Liver (tissue), 9 donors: Measurements from ENCODE around the gene MYO3B. TPM values are rescaled to one million over a fixed set of nuclear protein-coding genes. Genes with fewer than 3 reads are reported as not detected.

Experiments used
- DNase-seq: peaks from one replicate; pipeline ENCODE4 v3.0.0-alpha.2; 2017; ENCODE audit warnings: low spot score
- H3K27ac ChIP-seq, 2 donors: one replicate each; pipeline ENCODE4 v1.7.0; 2013; ENCODE audit warnings: inconsistent platforms in 2 of 2, low read length in 2 of 2, control low read depth in 1 of 2, low read depth in 1 of 2, mild to moderate bottlenecking in 1 of 2
- H3K27me3 ChIP-seq, 4 donors: one replicate each; pipeline versions ENCODE4 v1.6.1 to v1.7.0; 2013; ENCODE audit warnings: low read length in 3 of 4, inconsistent platforms in 1 of 4, mild to moderate bottlenecking in 1 of 4, moderate library complexity in 1 of 4; ENCODE audit not compliant: control insufficient read depth in 4 of 4, insufficient read depth in 4 of 4
- H3K36me3 ChIP-seq, 4 donors: one replicate each; pipeline versions ENCODE4 v1.6.1 to v1.7.0; 2013; ENCODE audit warnings: low read length in 3 of 4, mild to moderate bottlenecking in 3 of 4, low read depth in 1 of 4, moderate library complexity in 1 of 4; ENCODE audit not compliant: control insufficient read depth in 4 of 4, insufficient read depth in 3 of 4
- H3K4me1 ChIP-seq, 4 donors: one replicate each; pipeline versions ENCODE4 v1.6.1 to v1.7.0; 2013; ENCODE audit warnings: low read length in 3 of 4, mild to moderate bottlenecking in 3 of 4, moderate library complexity in 1 of 4; ENCODE audit not compliant: control insufficient read depth in 4 of 4, insufficient read depth in 4 of 4
- H3K4me3 ChIP-seq, 3 donors: one replicate each; pipeline versions ENCODE4 v1.6.1 to v1.7.0; 2013; ENCODE audit warnings: low read length in 3 of 3, control low read depth in 1 of 3, low read depth in 1 of 3, mild to moderate bottlenecking in 1 of 3
- H3K9ac ChIP-seq, 2 donors: one replicate each; pipeline ENCODE4 v1.7.0; 2013; ENCODE audit warnings: low read length in 2 of 2, mild to moderate bottlenecking in 2 of 2, moderate library complexity in 2 of 2, control low read depth in 1 of 2, low read depth in 1 of 2
- H3K9me3 ChIP-seq, 4 donors: one replicate each; pipeline versions ENCODE4 v1.6.1 to v1.7.0; 2013; ENCODE audit warnings: low read length in 3 of 4; ENCODE audit not compliant: control insufficient read depth in 4 of 4
- FOXA1 ChIP-seq: IDR thresholded peaks from 2 replicates; pipeline ENCODE4 v1.6.1; 2016; ENCODE audit warnings: antibody characterized with exemption
- GABPA ChIP-seq, 2 donors: IDR thresholded peaks in 1 of 2; conservative IDR thresholded peaks in 1 of 2; 2 replicates each; pipeline ENCODE4 v1.6.1; 2016; ENCODE audit warnings: antibody characterized with exemption in 2 of 2, mild to moderate bottlenecking in 1 of 2, moderate library complexity in 1 of 2
- HNF4A ChIP-seq, 2 donors: conservative IDR thresholded peaks; 2 replicates each; pipeline ENCODE4 v1.6.1; 2016; ENCODE audit warnings: antibody characterized with exemption in 2 of 2, mild to moderate bottlenecking in 2 of 2
- HNF4G ChIP-seq: IDR thresholded peaks from 2 replicates; pipeline ENCODE4 v1.6.1; 2016; ENCODE audit warnings: antibody characterized with exemption
- JUND ChIP-seq, 2 donors: IDR thresholded peaks; 2 replicates each; pipeline ENCODE4 v1.6.1; 2016; ENCODE audit warnings: antibody characterized with exemption in 2 of 2
- NR2F2 ChIP-seq: IDR thresholded peaks from 2 replicates; pipeline ENCODE4 v1.6.1; 2016; ENCODE audit warnings: antibody characterized with exemption
- RAD21 ChIP-seq, 2 donors: IDR thresholded peaks; 2 replicates each; pipeline ENCODE4 v1.6.1; 2016; ENCODE audit warnings: antibody characterized with exemption in 2 of 2, mild to moderate bottlenecking in 2 of 2
- SP1 ChIP-seq: IDR thresholded peaks from 2 replicates; pipeline ENCODE4 v1.6.1; 2018; ENCODE audit warnings: antibody characterized with exemption, mild to moderate bottlenecking
- TAF1 ChIP-seq: conservative IDR thresholded peaks from 2 replicates; pipeline ENCODE4 v1.6.1; 2016; ENCODE audit warnings: antibody characterized with exemption, mild to moderate bottlenecking
- ZBTB33 ChIP-seq: IDR thresholded peaks from 2 replicates; pipeline ENCODE4 v1.6.1; 2016; ENCODE audit warnings: antibody characterized with exemption
- WGBS: extraction: QIAGEN DNeasy Blood & Tissue Kit; methylation state at CpG from one replicate; pipeline ENCODE4 v1.1.7; 2013; 5-methylcytosine and 5-hydroxymethylcytosine counted together
- polyA plus RNA-seq, 2 donors: library from polyadenylated mRNA; stranded (reverse) in 1 of 2; unstranded in 1 of 2; fragments of 200-250 nt in 1 of 2; fragments of >200 nt in 1 of 2; fragmentation: Nextera tagmentation in 1 of 2; extraction: Ambion mirVana in 1 of 2; gene quantifications; one replicate each; pipeline versions ENCODE4 v1.2.1 to v1.2.3, GENCODE V29; 2013 to 2015
- total RNA-seq, 2 donors: library from RNA; depleted of rRNA; stranded (reverse); fragments of >200 nt; gene quantifications; one replicate each; pipeline ENCODE4 v1.2.3, GENCODE V29; 2014
- TF ChIP-seq, protein P1 (sequence below): IDR thresholded peaks from 2 replicates; pipeline ENCODE4 v1.6.1; 2016; ENCODE audit warnings: antibody characterized with exemption
- TF ChIP-seq, protein P2 (sequence below): IDR thresholded peaks from 2 replicates; pipeline ENCODE4 v1.6.1; 2016; ENCODE audit warnings: antibody characterized with exemption, mild to moderate bottlenecking
- donor health status: healthy.
- donor health status: healthy.
- donor health status: healthy.
- donor health status: healthy.
- donor health status: healthy.

Gene MYO3B
- total and polyA plus RNA-seq, 4 donors: under 0.01 to 0.05 TPM; not detected in 2

- Histone ChIP-seq H3K27ac (no peak overlapping the region), H3K27me3 (no peaks in the 10 kb centered on the region), H3K36me3 (no peaks in the 10 kb centered on the region), H3K9me3 (no peaks in the 10 kb centered on the region), H3K4me1 (peaks cover 3 to 13% (median 10%) of the 10 kb centered on the region in 4 donors), H3K9ac (no peak overlapping the region), H3K4me3 (no peak overlapping the region)
- TF ChIP-seq TAF1 (no peak), RAD21 (IDR thresholded peaks at IDR 0.05) (no peak), HNF4A (conservative IDR thresholded peaks at IDR 0.05) (no peak), FOXA1 (no peak), JUND (IDR thresholded peaks at IDR 0.05) (no peak), SP1 (no peak), NR2F2 (no peak), HNF4G (no peak)
- TF ChIP-seq, protein P1, sequence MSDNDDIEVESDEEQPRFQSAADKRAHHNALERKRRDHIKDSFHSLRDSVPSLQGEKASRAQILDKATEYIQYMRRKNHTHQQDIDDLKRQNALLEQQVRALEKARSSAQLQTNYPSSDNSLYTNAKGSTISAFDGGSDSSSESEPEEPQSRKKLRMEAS: no peak
- TF ChIP-seq, protein P2, sequence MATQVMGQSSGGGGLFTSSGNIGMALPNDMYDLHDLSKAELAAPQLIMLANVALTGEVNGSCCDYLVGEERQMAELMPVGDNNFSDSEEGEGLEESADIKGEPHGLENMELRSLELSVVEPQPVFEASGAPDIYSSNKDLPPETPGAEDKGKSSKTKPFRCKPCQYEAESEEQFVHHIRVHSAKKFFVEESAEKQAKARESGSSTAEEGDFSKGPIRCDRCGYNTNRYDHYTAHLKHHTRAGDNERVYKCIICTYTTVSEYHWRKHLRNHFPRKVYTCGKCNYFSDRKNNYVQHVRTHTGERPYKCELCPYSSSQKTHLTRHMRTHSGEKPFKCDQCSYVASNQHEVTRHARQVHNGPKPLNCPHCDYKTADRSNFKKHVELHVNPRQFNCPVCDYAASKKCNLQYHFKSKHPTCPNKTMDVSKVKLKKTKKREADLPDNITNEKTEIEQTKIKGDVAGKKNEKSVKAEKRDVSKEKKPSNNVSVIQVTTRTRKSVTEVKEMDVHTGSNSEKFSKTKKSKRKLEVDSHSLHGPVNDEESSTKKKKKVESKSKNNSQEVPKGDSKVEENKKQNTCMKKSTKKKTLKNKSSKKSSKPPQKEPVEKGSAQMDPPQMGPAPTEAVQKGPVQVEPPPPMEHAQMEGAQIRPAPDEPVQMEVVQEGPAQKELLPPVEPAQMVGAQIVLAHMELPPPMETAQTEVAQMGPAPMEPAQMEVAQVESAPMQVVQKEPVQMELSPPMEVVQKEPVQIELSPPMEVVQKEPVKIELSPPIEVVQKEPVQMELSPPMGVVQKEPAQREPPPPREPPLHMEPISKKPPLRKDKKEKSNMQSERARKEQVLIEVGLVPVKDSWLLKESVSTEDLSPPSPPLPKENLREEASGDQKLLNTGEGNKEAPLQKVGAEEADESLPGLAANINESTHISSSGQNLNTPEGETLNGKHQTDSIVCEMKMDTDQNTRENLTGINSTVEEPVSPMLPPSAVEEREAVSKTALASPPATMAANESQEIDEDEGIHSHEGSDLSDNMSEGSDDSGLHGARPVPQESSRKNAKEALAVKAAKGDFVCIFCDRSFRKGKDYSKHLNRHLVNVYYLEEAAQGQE: no peak
- 93% methylated on average over 2 of the region's 2 CpGs for WGBS
- DNase-seq: no peak
These were observed 353.9 kb downstream of the MYO3B start for GRCh38 chr2:170531876-170532275.

GRCh38 chr2:170533156-170533555, 355.2 kb downstream of the MYO3B start:
- Histone ChIP-seq H3K27ac (no peak overlapping the region), H3K36me3 (no peaks in the 10 kb centered on the region), H3K9ac (no peak overlapping the region), H3K9me3 (no peaks in the 10 kb centered on the region), H3K4me1 (peaks cover 3 to 13% (median 10%) of the 10 kb centered on the region in 4 donors), H3K4me3 (no peak overlapping the region), H3K27me3 (no peaks in the 10 kb centered on the region)
- 70% methylated on average over 4 of the region's 4 CpGs for WGBS
- TF ChIP-seq NR2F2: no peak
- peak in 1 of 2 donors; percentile 4 for TF ChIP-seq RAD21 (IDR thresholded peaks at IDR 0.05)
- TF ChIP-seq GABPA (IDR thresholded peaks at IDR 0.05 in 1 of 2, conservative IDR thresholded peaks at IDR 0.05 in 1 of 2): no peak
- no peak for TF ChIP-seq ZBTB33
- DNase-seq: no peak

DNA sequence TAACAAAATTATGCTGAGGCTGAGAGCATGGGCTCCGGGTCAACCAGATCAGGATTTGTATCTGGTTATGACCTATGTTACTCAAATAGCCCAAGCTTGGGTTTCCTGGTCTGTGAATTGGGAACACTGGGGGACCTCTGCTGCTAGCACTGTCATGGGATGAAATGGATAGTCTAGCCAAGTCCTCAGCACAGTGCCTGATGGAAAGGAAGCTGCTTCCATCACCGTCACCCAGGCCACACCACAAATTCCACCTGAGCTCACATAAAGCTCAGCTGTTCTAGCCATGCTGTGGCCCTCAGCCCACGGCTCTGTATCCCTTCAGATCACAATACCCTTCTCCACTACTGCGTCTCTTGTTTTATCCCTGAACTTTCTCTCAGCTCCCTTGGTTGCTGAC, 357.6 kb downstream of the MYO3B start:
- H3K4me3 ChIP-seq: no peak overlapping the region
- WGBS: 89% methylated on average over 4 of the region's 4 CpGs
- H3K27ac ChIP-seq: no peak overlapping the region
- H3K4me1 ChIP-seq: peaks cover 0 to 7% (median 3%) of the 10 kb centered on the region in 4 donors
- no peaks in the 10 kb centered on the region for H3K9me3 ChIP-seq
- no peaks in the 10 kb centered on the region for H3K36me3 ChIP-seq
- no peaks in the 10 kb centered on the region for H3K27me3 ChIP-seq
- no peak for TF ChIP-seq HNF4A (conservative IDR thresholded peaks at IDR 0.05)
- TF ChIP-seq, protein P1: no peak
- TF ChIP-seq ZBTB33: no peak
- TF ChIP-seq SP1: no peak
- TF ChIP-seq NR2F2: no peak
- TF ChIP-seq TAF1: no peak
- DNase-seq: no peak
- no peak overlapping the region for H3K9ac ChIP-seq
